HepG2 (cell line): Measurements from ENCODE around the gene ERCC6. TPM values are rescaled to one million over a fixed set of nuclear protein-coding genes. Genes with fewer than 3 reads are reported as not detected.
A peak's percentile ranks its signal among the peaks of the same experiment; 100 is the strongest.

ENCODE experiments used
- ATAC-seq: fragments of 200-7000 bp; cut with Tn5 transposase; 3 replicates; pipeline ENCODE4 v1.9.1; 2020; ENCODE audit warnings: mild to moderate bottlenecking, moderate library complexity
- BruUV-seq: library from RNA; stranded (reverse); fragments of 400-500 nt; replicated peaks from 2 replicates; lab custom pipeline; 2021; lab: Mats Ljungman, UMichigan
- CTCF ChIA-PET: fragments of 300-600 bp; formaldehyde crosslinking; extraction: SDS; loops from one replicate; lab custom pipeline; 2021; ENCODE audit warnings: low total read pairs, inconsistent platforms, low intra/inter-chr PET ratio; lab: Yijun Ruan, JAX
- POLR2A ChIA-PET: fragments of 350-600 bp; sonication (Branson Sonifier 250); formaldehyde crosslinking; loops from one replicate; lab custom pipeline; 2020; ENCODE audit warnings: antibody characterized with exemption, inconsistent platforms; lab: Yijun Ruan, JAX
- DNase-seq: peaks from one replicate; pipeline ENCODE4 v3.0.0-alpha.2; 2015; ENCODE audit warnings: low spot score
- FAIRE-seq: peaks from 3 replicates; lab custom pipeline; 2011; peaks lifted over from hg19 to GRCh38; lab: Jason Lieb, UNC
- H2AFZ ChIP-seq: one replicate; pipeline ENCODE4 v1.6.1; 2011; ENCODE audit warnings: low read length, inconsistent platforms
- H3K27ac ChIP-seq: fragments of 300-600 bp; 3 replicates; pipeline ENCODE4 v1.8.0; 2011; ENCODE audit warnings: mixed run types, mild to moderate bottlenecking, mixed read lengths, low read length, inconsistent platforms; ENCODE audit not compliant: insufficient read depth; ENCODE audit errors: extremely low read length
- H3K27me3 ChIP-seq, 2 experiments: fragments of 200-600 bp in 1 of 2; 2 replicates in 1 of 2; 3 replicates in 1 of 2; pipeline versions ENCODE4 v1.6.0 to v1.8.0; 2011; ENCODE audit warnings: low read length in 2 of 2, mild to moderate bottlenecking in 2 of 2, moderate library complexity in 2 of 2, inconsistent platforms in 1 of 2; ENCODE audit not compliant: insufficient read depth in 2 of 2, control insufficient read depth in 1 of 2
- H3K36me3 ChIP-seq, 2 experiments: fragments of 200-600 bp in 1 of 2; replicated peaks in 1 of 2; 2 replicates in 1 of 2; 3 replicates in 1 of 2; pipeline versions ENCODE4 v1.5.1 to v1.8.0; 2011; ENCODE audit warnings: low read length in 2 of 2, inconsistent platforms in 1 of 2; ENCODE audit not compliant: insufficient read depth in 2 of 2, control insufficient read depth in 1 of 2
- H3K4me1 ChIP-seq: 2 replicates; pipeline ENCODE4 v1.5.1; 2012; ENCODE audit warnings: low read length, inconsistent platforms; ENCODE audit not compliant: insufficient read depth
- H3K4me2 ChIP-seq: 2 replicates; pipeline ENCODE4 v1.6.0; 2011; ENCODE audit warnings: low read depth, low read length, inconsistent platforms
- H3K4me3 ChIP-seq, 3 experiments: fragments of 200-600 bp in 1 of 3; sonication (generic), shearing (Covaris generic) in 1 of 3; replicated peaks in 1 of 3; 2 replicates each; pipeline ENCODE4 v1.5.1; 2011 to 2016; ENCODE audit warnings: low read length in 3 of 3, inconsistent platforms in 2 of 3, low read depth in 2 of 3, mild to moderate bottlenecking in 2 of 3, control low read depth in 1 of 3, mixed read lengths in 1 of 3; ENCODE audit not compliant: insufficient read depth in 1 of 3
- H3K79me2 ChIP-seq: one replicate; pipeline ENCODE4 v1.6.1; 2011; ENCODE audit warnings: low read length, inconsistent platforms; ENCODE audit not compliant: insufficient read depth
- H3K9ac ChIP-seq: 2 replicates; pipeline ENCODE4 v1.6.0; 2011; ENCODE audit warnings: mild to moderate bottlenecking, low read depth, low read length, inconsistent platforms; ENCODE audit not compliant: insufficient read depth
- H3K9me3 ChIP-seq: 2 replicates; pipeline ENCODE4 v1.5.1; 2012; ENCODE audit warnings: mild to moderate bottlenecking, low read length
- H4K20me1 ChIP-seq: 2 replicates; pipeline ENCODE4 v1.6.0; 2011; ENCODE audit warnings: inconsistent platforms, mild to moderate bottlenecking, low read length, moderate library complexity; ENCODE audit not compliant: insufficient read depth
- GABPA ChIP-seq, 2 experiments: IDR thresholded peaks; 2 replicates each; pipeline ENCODE4 v1.6.1; 2011 to 2016; ENCODE audit warnings: low read depth in 2 of 2, low read length in 1 of 2, missing biosample characterization in 1 of 2, missing genetic modification characterization in 1 of 2
- GABPB1 ChIP-seq: IDR thresholded peaks from 2 replicates; pipeline ENCODE4 v1.6.1; 2016; ENCODE audit warnings: mild to moderate bottlenecking, missing genetic modification reagents, moderate library complexity, missing compliant biosample characterization
- KLF15 ChIP-seq: sonication (generic); formaldehyde crosslinking; IDR thresholded peaks from 2 replicates; pipeline ENCODE4 v1.8.1; 2023; ENCODE audit warnings: borderline replicate concordance, mild to moderate bottlenecking, inconsistent platforms, missing genetic modification reagents, mixed read lengths
- NAIF1 ChIP-seq: sonication (generic); formaldehyde crosslinking; IDR thresholded peaks from 2 replicates; pipeline ENCODE4 v1.5.0; 2020; ENCODE audit warnings: mild to moderate bottlenecking, missing genetic modification reagents, borderline replicate concordance
- NR2C2 ChIP-seq: sonication (generic); formaldehyde crosslinking; IDR thresholded peaks from 2 replicates; pipeline ENCODE4 v1.4.0; 2020; ENCODE audit warnings: missing genetic modification reagents, mild to moderate bottlenecking, moderate library complexity, borderline replicate concordance
- SPEN ChIP-seq: sonication (generic); formaldehyde crosslinking; IDR thresholded peaks from 2 replicates; pipeline ENCODE4 v1.5.1; 2020; ENCODE audit warnings: low read depth, mild to moderate bottlenecking, missing genetic modification reagents
- ZNF138 ChIP-seq: sonication (generic); formaldehyde crosslinking; IDR thresholded peaks from 2 replicates; pipeline ENCODE4 v1.5.0; 2020; ENCODE audit warnings: mild to moderate bottlenecking, low read depth, missing genetic modification reagents
- ZNF225 ChIP-seq: sonication (generic); formaldehyde crosslinking; IDR thresholded peaks from 2 replicates; pipeline ENCODE4 v1.4.0; 2020; ENCODE audit warnings: mild to moderate bottlenecking, missing genetic modification reagents
- ZNF34 ChIP-seq: sonication (generic); formaldehyde crosslinking; IDR thresholded peaks from 2 replicates; pipeline ENCODE4 v1.4.0; 2020; ENCODE audit warnings: mild to moderate bottlenecking, missing genetic modification reagents, borderline replicate concordance
- ZNF720 ChIP-seq: sonication (generic); formaldehyde crosslinking; IDR thresholded peaks from 2 replicates; pipeline ENCODE4 v1.4.0; 2020; ENCODE audit warnings: missing genetic modification reagents
- WGBS: methylation state at CpG from one replicate; pipeline ENCODE4 v1.1.6; 2017; ENCODE audit warnings: low lambda C conversion rate; 5-methylcytosine and 5-hydroxymethylcytosine counted together
- in situ Hi-C: cut with HindIII; loops from 2 replicates; pipeline ENCODE4 v1.10.0; 2017; ENCODE audit warnings: low pct_unique_long_range_greater_than_20kb; ENCODE audit not compliant: extremely low pct_ligation_motif_present
- intact Hi-C: fragments of 100-400 bp; cut with micrococcal nuclease; formaldehyde crosslinking; loops from one replicate; pipeline ENCODE4 v1.10.0; 2022; ENCODE audit not compliant: unreplicated experiment
- polyA plus RNA-seq, 8 experiments: library from polyadenylated mRNA; depleted of rRNA in 3 of 8; stranded (reverse) in 7 of 8; unstranded in 1 of 8; fragments of >200 nt; fragmentation: Illumina TruSeq in 4 of 8; extraction: Trizol in 4 of 8; gene quantifications; 2 replicates each; pipeline versions ENCODE4 v1.2.1 to v1.2.3, GENCODE V29; 2011 to 2016; ENCODE audit warnings: low read depth in 4 of 8, missing spikeins in 1 of 8, mixed read lengths in 1 of 8; ENCODE audit not compliant: insufficient read depth in 1 of 8
- total RNA-seq, 5 experiments: library from RNA; depleted of rRNA; stranded (reverse); fragments of >200 nt; fragmentation: Illumina TruSeq; extraction: Trizol; gene quantifications; 2 replicates each; pipeline ENCODE4 v1.2.3, GENCODE V29; 2016; ENCODE audit warnings: low read depth in 1 of 5
- TF ChIP-seq, protein P1 (sequence below): sonication (generic); formaldehyde crosslinking; IDR thresholded peaks from 2 replicates; pipeline ENCODE4 v1.4.0; 2020; ENCODE audit warnings: mild to moderate bottlenecking, missing genetic modification reagents
- TF ChIP-seq, protein P2 (sequence below): sonication (generic); formaldehyde crosslinking; IDR thresholded peaks from 2 replicates; pipeline ENCODE4 v1.8.0; 2022; ENCODE audit warnings: mild to moderate bottlenecking, missing genetic modification reagents; ENCODE audit not compliant: insufficient replicate concordance

The ERCC6 gene
- total and polyA plus RNA-seq, 2 of the 13 experiments (the other 11 are each of a cell fraction or from before 2014, with no cell fraction given) = 5.1 to 9.8 TPM

DNA sequence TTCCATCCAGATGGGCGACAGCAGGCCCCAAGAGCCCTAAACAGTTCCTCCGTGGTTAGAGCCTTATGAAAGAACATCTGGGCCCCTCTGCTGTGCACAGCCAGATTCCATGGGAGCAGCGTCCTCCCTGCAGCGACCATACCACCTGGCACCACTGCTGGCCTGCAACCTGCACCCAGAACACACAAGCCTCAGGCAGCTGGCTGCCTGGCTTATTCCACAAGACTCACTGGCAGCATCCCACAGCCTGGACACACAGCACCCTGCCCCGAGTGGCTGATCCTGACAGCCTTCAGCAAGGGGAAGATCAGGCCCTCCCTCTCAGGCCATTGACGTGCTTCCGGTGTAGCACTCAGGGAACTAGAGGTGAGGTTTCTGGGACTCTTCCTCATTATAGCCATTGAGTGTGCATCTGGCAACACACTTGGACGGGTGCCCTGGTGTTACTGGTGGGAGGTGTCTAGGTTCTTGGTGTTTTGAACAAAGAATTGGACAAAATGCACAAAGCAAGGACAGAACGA is 33.7 kb upstream of the ERCC6 start:
- TF ChIP-seq GABPA (IDR thresholded peaks at IDR 0.05; ENCODE audit: low read depth, low read length) (no peak), GABPA (CRISPR knock-in tag; IDR thresholded peaks at IDR 0.05; ENCODE audit: low read depth) (peak; percentile 39), NR2C2 (no peak), ZNF720 (CRISPR knock-in tag) (no peak), GABPB1 (CRISPR knock-in tag) (peak; percentile 58)
- TF ChIP-seq, protein P1, sequence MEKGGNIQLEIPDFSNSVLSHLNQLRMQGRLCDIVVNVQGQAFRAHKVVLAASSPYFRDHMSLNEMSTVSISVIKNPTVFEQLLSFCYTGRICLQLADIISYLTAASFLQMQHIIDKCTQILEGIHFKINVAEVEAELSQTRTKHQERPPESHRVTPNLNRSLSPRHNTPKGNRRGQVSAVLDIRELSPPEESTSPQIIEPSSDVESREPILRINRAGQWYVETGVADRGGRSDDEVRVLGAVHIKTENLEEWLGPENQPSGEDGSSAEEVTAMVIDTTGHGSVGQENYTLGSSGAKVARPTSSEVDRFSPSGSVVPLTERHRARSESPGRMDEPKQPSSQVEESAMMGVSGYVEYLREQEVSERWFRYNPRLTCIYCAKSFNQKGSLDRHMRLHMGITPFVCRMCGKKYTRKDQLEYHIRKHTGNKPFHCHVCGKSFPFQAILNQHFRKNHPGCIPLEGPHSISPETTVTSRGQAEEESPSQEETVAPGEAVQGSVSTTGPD (CRISPR knock-in tag) = no peak
- H3K79me2 ChIP-seq = no peaks in the 10 kb centered on the region
- no peak for FAIRE-seq
- 28% methylated on average over 5 of the region's 9 CpGs for WGBS
- no peak for DNase-seq
- H2AFZ ChIP-seq = no peak overlapping the region
- no peaks in the 10 kb centered on the region for H3K36me3 ChIP-seq
- H3K9me3 ChIP-seq = no peaks in the 10 kb centered on the region
- CTCF ChIA-PET = no interaction called here
- H3K27me3 ChIP-seq = peaks cover 2 to 6% of the 10 kb centered on the region in 2 experiments; a peak in 1 of 5 replicates
- peak overlapping the region; percentile 56 for H3K4me2 ChIP-seq
- intact Hi-C loops = no loop called here
- no TSS peak for BruUV-seq
- POLR2A ChIA-PET = no interaction called here
- peak overlapping the region in 2 of 3 experiments; percentile 35 to 39; a peak in 3 of 6 replicates for H3K4me3 ChIP-seq
- peak; percentile 59 for ATAC-seq
- in situ Hi-C loops = no loop called here
- H3K4me1 ChIP-seq = 0 out of 2 replicates have a peak, but pooled peaks cover 11% of the 10 kb centered on the region
- H4K20me1 ChIP-seq = no peaks in the 10 kb centered on the region
- no peak overlapping the region for H3K27ac ChIP-seq
- H3K9ac ChIP-seq = no peak overlapping the region

DNA sequence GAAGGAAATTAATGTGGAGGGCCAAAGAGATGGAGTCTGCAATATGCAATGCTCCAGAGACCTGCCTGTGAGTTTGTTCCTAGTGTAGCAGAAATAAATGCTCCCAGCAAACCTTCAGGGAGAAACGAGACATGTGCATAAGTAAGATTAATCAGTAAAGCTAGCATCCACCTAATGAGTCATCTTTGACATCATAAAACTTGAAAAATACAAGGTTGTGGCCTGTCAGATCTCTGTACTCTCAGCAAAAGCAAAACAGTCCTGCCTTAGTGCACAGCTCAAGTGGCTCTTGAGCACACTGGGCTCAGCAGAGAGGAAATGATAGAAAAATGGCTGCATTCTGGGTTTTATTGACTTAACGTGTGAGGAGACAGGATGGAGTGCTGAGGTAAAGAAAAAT is 32.5 kb upstream of the ERCC6 start:
- no peak overlapping the region for H3K27ac ChIP-seq
- FAIRE-seq (no peak), ATAC-seq (no peak), DNase-seq (no peak)
- H3K79me2 ChIP-seq = no peaks in the 10 kb centered on the region
- H3K9me3 ChIP-seq = no peaks in the 10 kb centered on the region
- H3K4me1 ChIP-seq = 0 out of 2 replicates have a peak, but pooled peaks cover 11% of the 10 kb centered on the region
- no peak for TF ChIP-seq NAIF1
- TF ChIP-seq ZNF34 (CRISPR knock-in tag) = no peak
- no peak for TF ChIP-seq ZNF138 (CRISPR knock-in tag)
- no peak for TF ChIP-seq KLF15
- TF ChIP-seq ZNF225 (CRISPR knock-in tag) = no peak
- TF ChIP-seq SPEN (CRISPR knock-in tag) = no peak
- TF ChIP-seq, protein P2, sequence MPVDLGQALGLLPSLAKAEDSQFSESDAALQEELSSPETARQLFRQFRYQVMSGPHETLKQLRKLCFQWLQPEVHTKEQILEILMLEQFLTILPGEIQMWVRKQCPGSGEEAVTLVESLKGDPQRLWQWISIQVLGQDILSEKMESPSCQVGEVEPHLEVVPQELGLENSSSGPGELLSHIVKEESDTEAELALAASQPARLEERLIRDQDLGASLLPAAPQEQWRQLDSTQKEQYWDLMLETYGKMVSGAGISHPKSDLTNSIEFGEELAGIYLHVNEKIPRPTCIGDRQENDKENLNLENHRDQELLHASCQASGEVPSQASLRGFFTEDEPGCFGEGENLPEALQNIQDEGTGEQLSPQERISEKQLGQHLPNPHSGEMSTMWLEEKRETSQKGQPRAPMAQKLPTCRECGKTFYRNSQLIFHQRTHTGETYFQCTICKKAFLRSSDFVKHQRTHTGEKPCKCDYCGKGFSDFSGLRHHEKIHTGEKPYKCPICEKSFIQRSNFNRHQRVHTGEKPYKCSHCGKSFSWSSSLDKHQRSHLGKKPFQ (CRISPR knock-in tag) = no peak
- H3K9ac ChIP-seq = no peak overlapping the region
- intact Hi-C loops (no loop called here), in situ Hi-C loops (no loop called here)
- ChIA-PET CTCF (no interaction called here), POLR2A (no interaction called here)
- BruUV-seq = no TSS peak
- 3% methylated on average over 2 of the region's 2 CpGs for WGBS
- H3K36me3 ChIP-seq = no peaks in the 10 kb centered on the region
- no peaks in the 10 kb centered on the region for H4K20me1 ChIP-seq
- H3K27me3 ChIP-seq = peaks cover 2 to 6% of the 10 kb centered on the region in 2 experiments; a peak in 1 of 5 replicates
- H3K4me2 ChIP-seq = no peak overlapping the region
- H2AFZ ChIP-seq = no peak overlapping the region
- no peak overlapping the region for H3K4me3 ChIP-seq
